HG02588 (cell line): ENCODE data around the gene PTPN23.

Experiments used
- ATAC-seq: cut with Tn5 transposase; IDR thresholded peaks from one replicate; pipeline ENCODE4 v1.9.1; 2021; ENCODE audit warnings: mild to moderate bottlenecking, moderate library complexity; ENCODE audit not compliant: unreplicated experiment

The PTPN23 gene

DNA sequence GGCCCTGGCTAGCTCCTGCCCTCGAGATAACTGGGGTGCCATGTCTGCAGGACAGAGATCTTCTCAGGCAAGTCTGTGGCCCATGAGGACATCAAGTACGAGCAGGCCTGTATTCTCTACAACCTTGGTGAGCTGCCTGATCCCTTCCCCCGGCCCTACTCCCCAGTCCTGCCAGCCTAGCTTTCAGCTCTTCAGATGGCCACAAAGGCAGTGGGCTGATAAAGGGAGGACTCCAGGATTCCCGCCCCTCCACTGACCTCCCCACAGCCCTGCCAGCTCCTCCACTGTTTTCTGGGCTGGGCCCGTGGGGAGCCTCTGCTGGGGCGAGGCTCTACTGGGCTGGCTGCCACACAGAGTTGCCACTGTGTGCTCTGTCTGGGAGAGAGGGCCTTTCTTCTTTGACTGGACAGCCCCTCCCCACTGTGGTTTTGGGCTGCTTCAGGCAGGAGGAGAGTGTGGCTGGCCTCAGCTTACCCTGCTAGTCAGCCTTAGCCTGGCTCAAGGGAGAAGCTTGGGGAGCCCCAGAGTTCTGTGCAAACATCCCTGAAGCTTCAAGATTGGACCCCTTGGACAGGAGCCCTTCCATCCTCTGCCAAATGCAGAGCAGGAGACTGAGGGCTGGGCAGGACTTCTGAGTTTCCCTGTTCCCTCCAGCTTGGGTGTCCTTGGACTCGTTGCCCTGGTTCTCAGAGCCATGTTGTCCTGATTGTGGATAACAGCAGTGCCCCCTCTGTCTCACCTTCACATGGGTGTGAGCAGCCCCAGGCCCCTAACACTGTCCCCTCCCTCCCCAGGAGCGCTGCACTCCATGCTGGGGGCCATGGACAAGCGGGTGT, 24.4 kb downstream of the PTPN23 start:
- no peak for ATAC-seq

- no peak for ATAC-seq
These were observed 25.3 kb downstream of the PTPN23 start for GRCh38 chr3:47405820-47406761.

- ATAC-seq, result no peak
These were observed 25.9 kb downstream of the PTPN23 start for GRCh38 chr3:47406762-47407149.

DNA sequence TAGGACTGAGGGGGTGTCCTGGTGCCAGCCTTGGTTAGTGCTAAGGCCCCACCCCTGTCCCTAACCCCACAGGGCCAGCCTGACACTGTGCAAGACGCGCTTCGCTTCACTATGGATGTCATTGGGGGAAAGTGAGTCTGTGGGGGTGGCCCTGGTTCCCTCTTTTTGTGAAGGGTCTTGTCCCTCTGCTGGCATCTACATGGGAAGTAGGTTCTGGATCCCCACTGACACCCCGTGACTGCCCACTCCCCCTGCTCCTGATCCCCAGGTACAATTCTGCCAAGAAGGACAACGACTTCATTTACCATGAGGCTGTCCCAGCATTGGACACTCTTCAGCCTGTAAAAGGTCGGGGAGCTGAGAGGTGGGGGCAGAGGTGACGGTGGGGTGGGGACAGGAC, 26.4 kb downstream of the PTPN23 start:
- ATAC-seq, result no peak

- ATAC-seq, result no peak
These were observed 27.3 kb downstream of the PTPN23 start for GRCh38 chr3:47407896-47408838.

GRCh38 chr3:47408839-47409229, 28.0 kb downstream of the PTPN23 start:
- no peak for ATAC-seq

DNA sequence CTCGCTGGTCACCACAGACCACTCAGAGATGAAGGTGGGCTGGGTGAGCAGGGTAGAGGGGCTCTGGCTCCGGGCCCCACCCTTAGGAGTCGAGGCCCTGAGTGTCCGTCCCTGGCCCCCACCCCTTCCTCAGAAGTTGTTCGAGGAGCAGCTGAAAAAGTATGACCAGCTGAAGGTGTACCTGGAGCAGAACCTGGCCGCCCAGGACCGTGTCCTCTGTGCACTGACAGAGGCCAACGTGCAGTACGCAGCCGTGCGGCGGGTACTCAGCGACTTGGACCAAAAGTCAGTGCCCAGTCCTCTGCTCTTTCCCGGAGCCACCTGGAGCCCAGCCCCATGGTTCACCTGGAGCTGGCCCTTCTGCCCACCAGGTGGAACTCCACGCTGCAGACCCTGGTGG, 28.5 kb downstream of the PTPN23 start:
- no peak for ATAC-seq

DNA sequence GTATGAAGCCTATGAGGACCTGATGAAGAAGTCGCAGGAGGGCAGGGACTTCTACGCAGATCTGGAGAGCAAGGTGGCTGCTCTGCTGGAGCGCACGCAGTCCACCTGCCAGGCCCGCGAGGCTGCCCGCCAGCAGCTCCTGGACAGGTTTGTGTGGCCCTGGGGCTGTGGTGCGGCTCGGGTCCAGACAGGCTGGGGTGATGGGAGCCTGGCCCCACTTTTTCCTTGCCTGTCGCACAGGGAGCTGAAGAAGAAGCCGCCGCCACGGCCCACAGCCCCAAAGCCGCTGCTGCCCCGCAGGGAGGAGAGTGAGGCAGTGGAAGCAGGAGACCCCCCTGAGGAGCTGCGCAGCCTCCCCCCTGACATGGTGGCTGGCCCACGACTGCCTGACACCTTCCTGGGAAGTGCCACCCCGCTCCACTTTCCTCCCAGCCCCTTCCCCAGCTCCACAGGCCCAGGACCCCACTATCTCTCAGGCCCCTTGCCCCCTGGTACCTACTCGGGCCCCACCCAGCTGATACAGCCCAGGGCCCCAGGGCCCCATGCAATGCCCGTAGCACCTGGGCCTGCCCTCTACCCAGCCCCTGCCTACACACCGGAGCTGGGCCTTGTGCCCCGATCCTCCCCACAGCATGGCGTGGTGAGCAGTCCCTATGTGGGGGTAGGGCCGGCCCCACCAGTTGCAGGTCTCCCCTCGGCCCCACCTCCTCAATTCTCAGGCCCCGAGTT, 29.0 kb downstream of the PTPN23 start:
- ATAC-seq, result no peak

GRCh38 chr3:47410417-47410720, 29.5 kb downstream of the PTPN23 start:
- no peak for ATAC-seq

GRCh38 chr3:47410801-47411646, 30.2 kb downstream of the PTPN23 start:
- ATAC-seq, result no peak

DNA sequence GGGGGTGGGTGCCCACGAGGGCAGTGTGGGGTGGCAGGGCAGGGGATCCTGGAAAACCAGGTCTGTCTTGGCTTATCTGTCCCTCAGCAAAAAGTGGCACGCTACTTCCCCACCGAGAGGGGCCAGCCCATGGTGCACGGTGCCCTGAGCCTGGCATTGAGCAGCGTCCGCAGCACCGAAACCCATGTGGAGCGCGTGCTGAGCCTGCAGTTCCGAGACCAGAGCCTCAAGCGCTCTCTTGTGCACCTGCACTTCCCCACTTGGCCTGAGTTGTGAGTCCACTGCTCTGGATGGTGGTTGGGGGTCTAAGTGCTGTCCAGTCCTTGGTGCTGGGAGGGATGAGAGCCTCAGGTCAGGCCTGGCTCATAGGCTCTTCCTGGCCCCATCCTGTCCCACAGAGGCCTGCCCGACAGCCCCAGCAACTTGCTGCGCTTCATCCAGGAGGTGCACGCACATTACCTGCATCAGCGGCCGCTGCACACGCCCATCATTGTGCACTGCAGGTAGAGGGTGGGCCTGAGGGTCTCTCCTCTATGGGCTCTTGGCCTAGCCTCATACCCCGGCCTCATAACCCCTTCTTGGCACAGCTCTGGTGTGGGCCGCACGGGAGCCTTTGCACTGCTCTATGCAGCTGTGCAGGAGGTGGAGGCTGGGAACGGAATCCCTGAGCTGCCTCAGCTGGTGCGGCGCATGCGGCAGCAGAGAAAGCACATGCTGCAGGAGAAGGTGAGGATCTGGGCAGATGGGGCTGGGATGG, 31.1 kb downstream of the PTPN23 start:
- no peak for ATAC-seq

- ATAC-seq, result no peak
These were observed 31.6 kb downstream of the PTPN23 start for GRCh38 chr3:47412453-47412756.

DNA sequence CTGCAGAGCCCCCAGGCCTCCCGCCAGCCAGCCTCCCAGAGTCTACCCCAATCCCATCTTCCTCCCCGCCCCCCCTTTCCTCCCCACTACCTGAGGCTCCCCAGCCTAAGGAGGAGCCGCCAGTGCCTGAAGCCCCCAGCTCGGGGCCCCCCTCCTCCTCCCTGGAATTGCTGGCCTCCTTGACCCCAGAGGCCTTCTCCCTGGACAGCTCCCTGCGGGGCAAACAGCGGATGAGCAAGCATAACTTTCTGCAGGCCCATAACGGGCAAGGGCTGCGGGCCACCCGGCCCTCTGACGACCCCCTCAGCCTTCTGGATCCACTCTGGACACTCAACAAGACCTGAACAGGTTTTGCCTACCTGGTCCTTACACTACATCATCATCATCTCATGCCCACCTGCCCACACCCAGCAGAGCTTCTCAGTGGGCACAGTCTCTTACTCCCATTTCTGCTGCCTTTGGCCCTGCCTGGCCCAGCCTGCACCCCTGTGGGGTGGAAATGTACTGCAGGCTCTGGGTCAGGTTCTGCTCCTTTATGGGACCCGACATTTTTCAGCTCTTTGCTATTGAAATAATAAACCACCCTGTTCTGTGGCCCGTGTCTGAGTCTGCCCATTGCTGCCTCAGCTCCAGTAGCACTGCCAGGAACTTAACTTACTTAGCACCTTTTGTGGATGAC, 32.2 kb downstream of the PTPN23 start:
- no peak for ATAC-seq

DNA sequence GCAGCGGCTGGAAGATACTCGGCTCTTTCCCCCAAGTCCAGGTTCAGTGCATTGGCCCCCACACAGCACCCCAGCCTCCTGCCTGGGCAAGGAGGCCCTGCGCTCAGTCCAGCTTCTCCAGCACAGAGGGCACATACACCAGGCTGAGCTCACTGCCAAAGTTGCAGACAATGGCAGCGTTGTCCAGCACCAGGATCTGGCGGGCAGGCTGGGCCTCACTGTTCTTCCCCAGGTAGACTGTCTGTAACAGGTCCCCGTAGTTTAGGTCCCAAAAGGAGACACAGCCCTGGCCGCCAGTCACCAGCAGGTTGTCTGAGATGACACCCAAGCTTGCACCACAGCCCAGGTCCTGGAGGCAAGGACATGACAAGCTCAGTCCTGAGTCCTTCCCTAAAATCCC, 32.9 kb downstream of the PTPN23 start:
- ATAC-seq, result no peak

DNA sequence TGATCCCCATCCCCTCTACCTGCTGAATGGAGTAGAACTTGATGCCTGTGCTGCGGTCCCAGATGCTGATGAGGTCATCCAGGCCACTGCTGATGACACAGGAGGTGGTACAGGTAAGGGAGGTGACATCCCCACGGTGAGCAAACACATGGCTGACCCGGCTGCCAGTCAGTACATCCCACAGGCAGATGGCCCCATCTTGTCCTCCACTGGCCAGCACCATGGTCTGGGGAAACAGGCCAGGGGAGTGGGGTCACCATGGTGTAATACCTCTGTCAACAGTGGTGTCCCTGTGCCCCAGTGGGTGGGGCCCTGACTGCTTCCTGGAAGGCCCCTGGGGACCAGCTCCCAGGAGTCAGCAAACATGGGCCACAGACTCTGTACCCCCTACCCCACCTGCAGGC, 33.3 kb downstream of the PTPN23 start:
- ATAC-seq, result no peak

DNA sequence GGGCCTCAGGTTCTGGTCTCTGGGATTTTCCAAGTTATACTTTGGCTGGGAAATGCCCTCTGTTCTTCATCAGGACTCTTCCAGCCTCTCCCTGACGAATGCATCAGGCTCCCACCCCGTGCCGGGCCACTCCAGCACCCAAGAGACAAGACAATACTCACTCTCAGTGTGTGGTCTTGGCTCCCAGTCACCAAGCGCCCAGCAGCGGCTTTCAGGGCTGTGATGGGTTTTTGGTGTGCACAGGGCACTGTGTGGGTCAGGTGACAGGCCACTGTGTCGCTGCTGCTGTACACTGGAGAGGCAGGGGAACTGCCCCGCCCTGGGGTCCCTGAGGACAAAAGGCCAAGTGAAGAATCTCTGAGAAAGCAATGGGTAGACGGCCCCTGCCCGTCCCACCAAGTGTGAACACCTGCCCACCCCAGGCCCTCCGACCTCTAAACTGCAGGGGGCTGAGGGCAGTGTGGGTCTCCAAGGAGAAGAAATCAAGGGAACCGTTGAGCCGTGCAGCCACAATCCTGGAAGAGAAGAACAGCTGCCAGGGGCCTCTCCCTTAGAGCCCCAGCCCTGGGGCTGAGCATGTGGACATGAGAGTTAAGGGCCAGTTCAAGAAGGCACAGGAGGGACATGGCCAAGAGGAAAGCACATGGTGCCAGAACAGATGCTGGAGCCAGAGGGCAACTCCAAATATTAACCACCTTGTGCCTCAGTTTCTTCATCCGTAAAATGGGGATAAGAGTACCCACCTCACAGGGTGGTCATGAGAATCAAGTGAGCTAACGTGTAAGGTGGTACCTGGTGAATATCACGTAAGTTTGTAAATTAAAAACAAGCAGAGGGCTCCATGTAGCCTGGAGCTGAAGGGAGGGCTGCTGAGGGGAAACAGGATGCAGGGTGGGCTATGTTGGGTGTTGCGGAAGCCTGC, 34.1 kb downstream of the PTPN23 start:
- ATAC-seq, result no peak

GRCh38 chr3:47416041-47416440, 35.2 kb downstream of the PTPN23 start:
- no peak for ATAC-seq
